IgD-negative memory B cell (primary cell): Measurements from ENCODE around the gene FITM2. TPM values are rescaled to one million over a fixed set of nuclear protein-coding genes. Genes with fewer than 3 reads are reported as not detected.
"Not testable (repeated sequence)": the region's sequence is repeated elsewhere in the genome, so short reads cannot be mapped to it uniquely, and the experiment has no call there.

Experiments
- H3K27ac Mint-ChIP-seq, 3 donors: one replicate each; pipeline ENCODE4 v1.8.0; 2020 to 2022; ENCODE audit warnings: mild to moderate bottlenecking in 3 of 3, mixed read lengths in 3 of 3, moderate library complexity in 1 of 3
- H3K27me3 Mint-ChIP-seq: one replicate; pipeline ENCODE4 v1.8.0; 2021; ENCODE audit warnings: mixed read lengths
- H3K36me3 Mint-ChIP-seq: one replicate; pipeline ENCODE4 v1.8.0; 2020; ENCODE audit warnings: mild to moderate bottlenecking, mixed read lengths
- H3K4me1 Mint-ChIP-seq, 3 donors: one replicate each; pipeline ENCODE4 v1.8.0; 2020 to 2022; ENCODE audit warnings: mixed read lengths in 3 of 3, mild to moderate bottlenecking in 1 of 3
- H3K4me3 Mint-ChIP-seq, 4 donors: one replicate each; pipeline ENCODE4 v1.8.0; 2020 to 2022; ENCODE audit warnings: mild to moderate bottlenecking in 4 of 4, mixed read lengths in 4 of 4, moderate library complexity in 3 of 4
- H3K9me3 Mint-ChIP-seq, 3 donors: one replicate each; pipeline ENCODE4 v1.8.0; 2020 to 2021; ENCODE audit warnings: mixed read lengths in 3 of 3, mild to moderate bottlenecking in 1 of 3
- polyA plus RNA-seq: library from polyadenylated mRNA; unstranded; fragments of 300-500 nt; fragmentation: Illumina TruSeq; gene quantifications from one replicate; pipeline ENCODE4 v1.2.3, GENCODE V29; 2021

The FITM2 gene
- polyA plus RNA-seq, 1 donor from 2014 or later = 0.76 TPM

GRCh38 chr20:44309763-44310663 is 989 bp downstream of the FITM2 start:
- H3K27me3 Mint-ChIP-seq = no peaks in the 10 kb centered on the region
- H3K36me3 Mint-ChIP-seq = peaks cover 3% of the 10 kb centered on the region
- H3K4me3 Mint-ChIP-seq = peak overlapping the region; percentile 92 to 98 (median 96)
- H3K27ac Mint-ChIP-seq = peak overlapping the region in 2 of 3 donors; percentile 88 to 98
- H3K4me1 Mint-ChIP-seq = peaks cover 14 to 18% (median 16%) of the 10 kb centered on the region in 3 donors
- no peaks in the 10 kb centered on the region for H3K9me3 Mint-ChIP-seq

GRCh38 chr20:44306927-44307326 is 4.1 kb downstream of the FITM2 start:
- Mint-ChIP-seq H3K4me3 (peak overlapping the region in 2 of 4 donors; percentile 48 to 75), H3K4me1 (peaks cover 16 to 18% (median 16%) of the 10 kb centered on the region in 3 donors), H3K36me3 (peaks cover 6% of the 10 kb centered on the region), H3K9me3 (no peaks in the 10 kb centered on the region), H3K27ac (no peak overlapping the region), H3K27me3 (no peaks in the 10 kb centered on the region)

- Mint-ChIP-seq H3K27ac (no peak overlapping the region), H3K4me3 (no peak overlapping the region), H3K4me1 (peaks cover 1 to 4% (median 3%) of the 10 kb centered on the region in 3 donors), H3K27me3 (no peaks in the 10 kb centered on the region), H3K36me3 (peaks cover 15% of the 10 kb centered on the region), H3K9me3 (peaks cover 0 to 4% (median 0%) of the 10 kb centered on the region in 3 donors)
Measured at GRCh38 chr20:44304383-44304782, 6.6 kb downstream of the FITM2 start.

GRCh38 chr20:44302736-44303135 is 8.3 kb downstream of the FITM2 start:
- no peak overlapping the region for H3K4me3 Mint-ChIP-seq
- no peak overlapping the region for H3K27ac Mint-ChIP-seq
- H3K27me3 Mint-ChIP-seq = no peaks in the 10 kb centered on the region
- H3K9me3 Mint-ChIP-seq = peaks cover 0 to 4% (median 0%) of the 10 kb centered on the region in 3 donors
- peaks cover 0 to 4% (median 0%) of the 10 kb centered on the region in 3 donors for H3K4me1 Mint-ChIP-seq
- peaks cover 15% of the 10 kb centered on the region for H3K36me3 Mint-ChIP-seq

GRCh38 chr20:44302026-44302669 is 8.9 kb downstream of the FITM2 start:
- H3K9me3 Mint-ChIP-seq = peaks cover 0 to 4% (median 0%) of the 10 kb centered on the region in 3 donors
- no peak overlapping the region for H3K4me3 Mint-ChIP-seq
- no peaks in the 10 kb centered on the region for H3K27me3 Mint-ChIP-seq
- peaks cover 15% of the 10 kb centered on the region for H3K36me3 Mint-ChIP-seq
- peak overlapping the region in 1 of 3 donors; percentile 60 for H3K27ac Mint-ChIP-seq
- peaks cover 0 to 4% (median 0%) of the 10 kb centered on the region in 3 donors for H3K4me1 Mint-ChIP-seq

- H3K4me3 Mint-ChIP-seq = no peak overlapping the region
- peaks cover 0 to 2% (median 0%) of the 10 kb centered on the region in 3 donors for H3K4me1 Mint-ChIP-seq
- H3K27me3 Mint-ChIP-seq = no peaks in the 10 kb centered on the region
- H3K27ac Mint-ChIP-seq = no peak overlapping the region
- peaks cover 12% of the 10 kb centered on the region for H3K36me3 Mint-ChIP-seq
- peaks cover 0 to 4% (median 0%) of the 10 kb centered on the region in 3 donors for H3K9me3 Mint-ChIP-seq
Measured at GRCh38 chr20:44301285-44301684, 9.7 kb downstream of the FITM2 start.

- not testable (repeated sequence) for H3K9me3 Mint-ChIP-seq, H3K27ac Mint-ChIP-seq, H3K4me3 Mint-ChIP-seq, H3K4me1 Mint-ChIP-seq, H3K27me3 Mint-ChIP-seq
- H3K36me3 Mint-ChIP-seq = peaks cover 14% of the 10 kb centered on the region
Measured at GRCh38 chr20:44299011-44299535, 11.9 kb downstream of the FITM2 start.

- Mint-ChIP-seq H3K27me3 (no peaks in the 10 kb centered on the region), H3K36me3 (peaks cover 13% of the 10 kb centered on the region), H3K4me1 (peaks cover 0 to 1% (median 0%) of the 10 kb centered on the region in 3 donors), H3K9me3 (peaks cover 0 to 4% (median 0%) of the 10 kb centered on the region in 3 donors), H3K27ac (no peak overlapping the region), H3K4me3 (no peak overlapping the region)
Measured at GRCh38 chr20:44297721-44298120, 13.3 kb downstream of the FITM2 start.

GRCh38 chr20:44296011-44296410 is 15.0 kb downstream of the FITM2 start:
- peaks cover 13% of the 10 kb centered on the region for H3K36me3 Mint-ChIP-seq
- H3K4me3 Mint-ChIP-seq = no peak overlapping the region
- H3K9me3 Mint-ChIP-seq = peaks cover 0 to under 1% (median 0%) of the 10 kb centered on the region in 3 donors
- H3K27me3 Mint-ChIP-seq = no peaks in the 10 kb centered on the region
- H3K4me1 Mint-ChIP-seq = peaks cover 0 to 2% (median 0%) of the 10 kb centered on the region in 3 donors
- no peak overlapping the region for H3K27ac Mint-ChIP-seq

GRCh38 chr20:44291754-44292153 is 19.2 kb downstream of the FITM2 start:
- peaks cover 0 to 2% (median 0%) of the 10 kb centered on the region in 3 donors for H3K9me3 Mint-ChIP-seq
- no peaks in the 10 kb centered on the region for H3K27me3 Mint-ChIP-seq
- H3K36me3 Mint-ChIP-seq = peaks cover 9% of the 10 kb centered on the region
- no peak overlapping the region for H3K4me3 Mint-ChIP-seq
- H3K4me1 Mint-ChIP-seq = peaks cover 0 to 3% (median 2%) of the 10 kb centered on the region in 3 donors
- no peak overlapping the region for H3K27ac Mint-ChIP-seq

GRCh38 chr20:44288252-44288651 is 22.8 kb downstream of the FITM2 start:
- Mint-ChIP-seq H3K27ac (peak overlapping the region in 1 of 3 donors; percentile 48), H3K4me1 (peaks cover 0 to 3% (median 2%) of the 10 kb centered on the region in 3 donors), H3K4me3 (no peak overlapping the region), H3K9me3 (peaks cover 0 to 2% (median 2%) of the 10 kb centered on the region in 3 donors), H3K27me3 (no peaks in the 10 kb centered on the region), H3K36me3 (peaks cover 8% of the 10 kb centered on the region)

GRCh38 chr20:44287272-44288097 is 23.5 kb downstream of the FITM2 start:
- Mint-ChIP-seq H3K36me3 (peaks cover 10% of the 10 kb centered on the region), H3K27me3 (no peaks in the 10 kb centered on the region), H3K27ac (peak overlapping the region in 1 of 3 donors; percentile 48), H3K4me1 (peaks cover 0 to 3% (median 2%) of the 10 kb centered on the region in 3 donors), H3K4me3 (no peak overlapping the region), H3K9me3 (peaks cover 0 to 2% (median 2%) of the 10 kb centered on the region in 3 donors)

GRCh38 chr20:44284032-44284431 is 27.0 kb downstream of the FITM2 start:
- peaks cover 6% of the 10 kb centered on the region for H3K36me3 Mint-ChIP-seq
- peaks cover 5% of the 10 kb centered on the region for H3K27me3 Mint-ChIP-seq
- peaks cover 0 to 4% (median 2%) of the 10 kb centered on the region in 3 donors for H3K9me3 Mint-ChIP-seq
- H3K27ac Mint-ChIP-seq = no peak overlapping the region
- H3K4me1 Mint-ChIP-seq = peaks cover 0 to 3% (median 0%) of the 10 kb centered on the region in 3 donors
- H3K4me3 Mint-ChIP-seq = no peak overlapping the region

GRCh38 chr20:44282192-44282591 is 28.8 kb downstream of the FITM2 start:
- peaks cover 0 to 4% (median 1%) of the 10 kb centered on the region in 3 donors for H3K9me3 Mint-ChIP-seq
- no peak overlapping the region for H3K4me3 Mint-ChIP-seq
- peaks cover 5% of the 10 kb centered on the region for H3K27me3 Mint-ChIP-seq
- H3K27ac Mint-ChIP-seq = no peak overlapping the region
- peaks cover 4% of the 10 kb centered on the region for H3K36me3 Mint-ChIP-seq
- H3K4me1 Mint-ChIP-seq = peaks cover 0 to 2% (median 0%) of the 10 kb centered on the region in 3 donors
